Measurements from ENCODE around the gene ANO6. TPM values are rescaled to one million over a fixed set of nuclear protein-coding genes. Genes with fewer than 3 reads are reported as not detected.

ANO6 gene
- total RNA-seq, 1 experiment from 2014 or later: 51.4 TPM

DNA sequence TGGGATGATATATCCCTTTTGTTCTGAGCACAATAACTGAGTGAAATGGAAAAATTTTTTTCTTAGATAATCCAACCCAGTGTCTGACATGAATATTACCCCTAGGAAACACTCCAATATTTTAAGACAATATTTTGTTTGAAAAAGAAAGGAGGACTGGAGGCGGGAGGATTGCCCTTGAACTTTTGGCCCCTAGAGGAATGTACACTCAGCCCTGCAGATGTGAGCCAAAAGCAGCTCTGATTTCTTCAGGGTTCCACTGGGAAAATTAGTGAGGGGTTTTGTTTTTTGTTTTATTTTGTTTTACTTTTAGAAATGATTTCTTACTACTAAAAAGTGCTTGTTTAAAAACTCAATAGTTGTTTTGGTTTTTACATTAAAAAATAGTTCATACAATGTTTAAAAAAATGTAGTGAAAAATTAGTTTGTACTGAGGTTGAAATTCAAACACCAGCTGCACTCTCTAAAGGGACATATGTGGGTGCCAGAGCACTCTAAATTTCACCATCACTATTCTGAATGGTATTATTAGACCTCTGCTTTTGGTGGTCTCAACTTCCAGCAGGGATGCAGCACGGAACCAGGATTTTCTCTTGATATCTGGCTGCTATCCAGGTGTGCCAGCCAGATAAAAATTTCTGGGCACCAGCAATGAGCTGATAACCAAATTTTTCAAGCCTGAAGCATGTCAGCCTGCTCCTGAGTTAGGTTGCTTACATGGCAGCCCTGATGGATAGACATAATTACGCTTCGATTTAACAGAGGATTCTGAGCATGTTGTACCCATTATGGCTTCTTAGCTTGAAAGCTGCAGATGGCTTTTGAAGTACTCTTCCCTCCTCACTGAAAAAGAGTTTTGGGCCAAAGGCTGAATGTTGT is 141.9 kb downstream of the ANO6 start:
- POLR2A ChIA-PET (ENCODE audit: unreplicated experiment): no interaction called here

DNA sequence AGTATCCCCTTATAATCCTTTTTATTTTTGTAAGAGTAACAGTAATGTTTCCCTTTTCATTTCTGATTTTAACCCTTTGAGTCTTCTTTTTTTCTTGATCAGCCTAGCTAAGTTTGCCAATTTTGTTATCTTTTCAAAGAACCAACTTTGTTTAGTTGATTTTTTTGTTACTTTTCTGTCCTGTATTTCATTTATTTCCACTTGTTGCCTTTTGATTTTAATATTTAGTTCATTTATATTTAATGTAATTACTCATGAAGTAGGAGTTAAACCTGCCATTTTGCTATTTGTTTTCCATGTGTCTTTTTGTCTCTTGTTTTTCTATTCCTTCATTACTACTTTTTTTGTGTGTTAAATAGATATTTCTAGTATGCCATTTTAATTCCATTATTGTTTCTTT is 146.4 kb downstream of the ANO6 start:
- no peak overlapping the region for H3K4me2 ChIP-seq
- H2AFZ ChIP-seq: no peak overlapping the region
- BruUV-seq (replicated peaks): no TSS peak
- no peaks in the 10 kb centered on the region for H3K27me3 ChIP-seq (ENCODE audit: insufficient read depth, low read depth)
- DNase-seq: no peak
- intact Hi-C loops (cut with micrococcal nuclease; ENCODE audit: unreplicated experiment): no loop called here
- no peak overlapping the region for H3K4me3 ChIP-seq
- H3K36me3 ChIP-seq (ENCODE audit: low read depth): peaks cover 28% of the 10 kb centered on the region
- H3K9me2 ChIP-seq (ENCODE audit: insufficient read depth): no peaks in the 10 kb centered on the region
- ChIA-PET CTCF (no interaction called here), POLR2A (ENCODE audit: unreplicated experiment) (no interaction called here)
- H3K4me1 ChIP-seq (replicated peaks; ENCODE audit: insufficient read depth): no peaks in the 10 kb centered on the region
- peaks cover 10% of the 10 kb centered on the region; the same call in 1 of the 2 replicates for H3K9me3 ChIP-seq (ENCODE audit: insufficient read depth, low read depth)
- TF ChIP-seq, protein P1, sequence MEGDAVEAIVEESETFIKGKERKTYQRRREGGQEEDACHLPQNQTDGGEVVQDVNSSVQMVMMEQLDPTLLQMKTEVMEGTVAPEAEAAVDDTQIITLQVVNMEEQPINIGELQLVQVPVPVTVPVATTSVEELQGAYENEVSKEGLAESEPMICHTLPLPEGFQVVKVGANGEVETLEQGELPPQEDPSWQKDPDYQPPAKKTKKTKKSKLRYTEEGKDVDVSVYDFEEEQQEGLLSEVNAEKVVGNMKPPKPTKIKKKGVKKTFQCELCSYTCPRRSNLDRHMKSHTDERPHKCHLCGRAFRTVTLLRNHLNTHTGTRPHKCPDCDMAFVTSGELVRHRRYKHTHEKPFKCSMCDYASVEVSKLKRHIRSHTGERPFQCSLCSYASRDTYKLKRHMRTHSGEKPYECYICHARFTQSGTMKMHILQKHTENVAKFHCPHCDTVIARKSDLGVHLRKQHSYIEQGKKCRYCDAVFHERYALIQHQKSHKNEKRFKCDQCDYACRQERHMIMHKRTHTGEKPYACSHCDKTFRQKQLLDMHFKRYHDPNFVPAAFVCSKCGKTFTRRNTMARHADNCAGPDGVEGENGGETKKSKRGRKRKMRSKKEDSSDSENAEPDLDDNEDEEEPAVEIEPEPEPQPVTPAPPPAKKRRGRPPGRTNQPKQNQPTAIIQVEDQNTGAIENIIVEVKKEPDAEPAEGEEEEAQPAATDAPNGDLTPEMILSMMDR (conservative IDR thresholded peaks at IDR 0.05): no peak
- no peak for TF ChIP-seq EZH2 (IDR thresholded peaks at IDR 0.05; ENCODE audit: low read depth)
- H3K79me2 ChIP-seq (ENCODE audit: low read depth): no peaks in the 10 kb centered on the region
- no peaks in the 10 kb centered on the region; the same call in 1 of the 2 replicates for H3F3A ChIP-seq (ENCODE audit: insufficient read depth, low read depth)
- H4K20me1 ChIP-seq (ENCODE audit: insufficient read depth): no peaks in the 10 kb centered on the region
- no peak overlapping the region for H3K27ac ChIP-seq

More for the DNA sequence above, 141.9 kb downstream of the ANO6 start:
- H3K27me3 ChIP-seq (ENCODE audit: insufficient read depth, low read depth): no peaks in the 10 kb centered on the region
- intact Hi-C loops (cut with micrococcal nuclease; ENCODE audit: unreplicated experiment): loop anchor here (10.0 kb wide), 1 partner anchor 63 kb away; no protein-coding TSS in a partner anchor
- no peaks in the 10 kb centered on the region; the same call in 1 of the 2 replicates for H3F3A ChIP-seq (ENCODE audit: insufficient read depth, low read depth)
- no peak for TF ChIP-seq EZH2 (IDR thresholded peaks at IDR 0.05; ENCODE audit: low read depth)
- TF ChIP-seq, protein P1 (conservative IDR thresholded peaks at IDR 0.05): no peak
- no peak overlapping the region for H3K4me2 ChIP-seq
- CTCF ChIA-PET: no interaction called here
- no TSS peak for BruUV-seq (replicated peaks)
- no peak for DNase-seq
- H2AFZ ChIP-seq: no peak overlapping the region
- H3K4me1 ChIP-seq (replicated peaks; ENCODE audit: insufficient read depth): no peaks in the 10 kb centered on the region; the same call in 1 of the 2 replicates
- H3K79me2 ChIP-seq (ENCODE audit: low read depth): no peaks in the 10 kb centered on the region
- no peaks in the 10 kb centered on the region for H3K9me2 ChIP-seq (ENCODE audit: insufficient read depth)
- no peak overlapping the region for H3K4me3 ChIP-seq
- H3K9me3 ChIP-seq (ENCODE audit: insufficient read depth, low read depth): peaks cover 10% of the 10 kb centered on the region; the same call in 1 of the 2 replicates
- H4K20me1 ChIP-seq (ENCODE audit: insufficient read depth): no peaks in the 10 kb centered on the region
- H3K27ac ChIP-seq: no peak overlapping the region
- peaks cover 33% of the 10 kb centered on the region for H3K36me3 ChIP-seq (ENCODE audit: low read depth)

DNA sequence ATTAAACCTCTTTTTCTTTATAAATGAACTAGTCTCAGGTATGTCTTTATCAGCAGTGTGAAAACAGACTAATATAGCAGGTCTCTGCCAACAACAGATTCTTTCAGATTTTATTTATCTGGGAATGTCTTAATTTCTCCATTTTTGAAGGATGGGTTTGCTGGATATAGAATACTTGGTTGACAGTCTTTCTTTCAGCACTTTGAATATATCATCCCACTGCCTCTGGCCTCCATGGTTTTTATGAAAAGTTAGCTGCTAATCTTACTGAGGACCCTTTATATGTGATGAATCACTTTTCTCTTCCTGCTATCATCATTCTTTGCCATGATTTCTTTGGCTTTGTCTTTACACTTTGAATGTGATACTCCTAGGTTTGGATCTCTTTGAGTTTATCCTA is 148.0 kb downstream of the ANO6 start:
- Histone ChIP-seq H3K79me2 (ENCODE audit: low read depth) (no peaks in the 10 kb centered on the region), H4K20me1 (ENCODE audit: insufficient read depth) (no peaks in the 10 kb centered on the region), H2AFZ (no peak overlapping the region), H3K27ac (no peak overlapping the region), H3K4me1 (replicated peaks; ENCODE audit: insufficient read depth) (no peaks in the 10 kb centered on the region), H3F3A (ENCODE audit: insufficient read depth, low read depth) (no peaks in the 10 kb centered on the region; the same call in 1 of the 2 replicates), H3K4me2 (no peak overlapping the region), H3K27me3 (ENCODE audit: insufficient read depth, low read depth) (no peaks in the 10 kb centered on the region), H3K9me2 (ENCODE audit: insufficient read depth) (no peaks in the 10 kb centered on the region), H3K9me3 (ENCODE audit: insufficient read depth, low read depth) (peaks cover 10% of the 10 kb centered on the region; the same call in 1 of the 2 replicates), H3K36me3 (ENCODE audit: low read depth) (peaks cover 37% of the 10 kb centered on the region), H3K4me3 (no peak overlapping the region)
- TF ChIP-seq, protein P1 (conservative IDR thresholded peaks at IDR 0.05): no peak
- TF ChIP-seq EZH2 (IDR thresholded peaks at IDR 0.05; ENCODE audit: low read depth): no peak
- BruUV-seq (replicated peaks): no TSS peak
- DNase-seq: no peak
- intact Hi-C loops (cut with micrococcal nuclease; ENCODE audit: unreplicated experiment): no loop called here
- CTCF ChIA-PET: no interaction called here
- POLR2A ChIA-PET (ENCODE audit: unreplicated experiment): no interaction called here
